ENCODE measurements around the gene SGMS1.
"Not testable (repeated sequence)": the region's sequence is repeated elsewhere in the genome, so short reads cannot be mapped to it uniquely, and the experiment has no call there.

Gene SGMS1

GRCh38 chr10:50540069-50540825 lies 83.5 kb downstream of the SGMS1 start:
- no peak overlapping the region for H3K4me2 ChIP-seq (ENCODE audit: low read depth, low read length, poor library complexity, severe bottlenecking)
- no peak overlapping the region for H3K27ac ChIP-seq (ENCODE audit: low read depth, low read length)
- TF ChIP-seq CTCF (IDR thresholded peaks at IDR 0.05; ENCODE audit: insufficient read depth, low read length, poor library complexity, severe bottlenecking), result no peak
- TF ChIP-seq EZH2phosphoT487 (conservative IDR thresholded peaks at IDR 0.05; ENCODE audit: low read length), result no peak
- no peaks in the 10 kb centered on the region for H3K36me3 ChIP-seq (ENCODE audit: low read length)
- H3K9ac ChIP-seq (ENCODE audit: low read length), result no peak overlapping the region
- no peaks in the 10 kb centered on the region for H3F3A ChIP-seq (ENCODE audit: insufficient read depth)
- no peaks in the 10 kb centered on the region for H3K9me2 ChIP-seq (replicated peaks; ENCODE audit: insufficient read depth, low read length)
- H3K27me3 ChIP-seq (ENCODE audit: low read length), result no peaks in the 10 kb centered on the region
- no peak overlapping the region for H2AFZ ChIP-seq (ENCODE audit: low read depth, low read length, severe bottlenecking)
- no peaks in the 10 kb centered on the region for H3K9me3 ChIP-seq (ENCODE audit: insufficient read depth, low read length)
- H3K4me3 ChIP-seq (ENCODE audit: insufficient read depth, low read length, poor library complexity, severe bottlenecking), result no peak overlapping the region
- no peaks in the 10 kb centered on the region; the same call in 1 of the 2 replicates for H3K79me2 ChIP-seq (ENCODE audit: insufficient read depth, low read length)
- H4K20me1 ChIP-seq (ENCODE audit: low read depth, low read length), result 0 out of 2 replicates have a peak, but pooled peaks cover 4% of the 10 kb centered on the region

- H3F3A ChIP-seq (ENCODE audit: insufficient read depth), result no peaks in the 10 kb centered on the region
- H3K9me2 ChIP-seq (replicated peaks; ENCODE audit: insufficient read depth, low read length), result no peaks in the 10 kb centered on the region
- no peaks in the 10 kb centered on the region for H3K36me3 ChIP-seq (ENCODE audit: low read length)
- H3K4me2 ChIP-seq (ENCODE audit: low read depth, low read length, poor library complexity, severe bottlenecking), result no peak overlapping the region
- H2AFZ ChIP-seq (ENCODE audit: low read depth, low read length, severe bottlenecking), result no peak overlapping the region
- no peaks in the 10 kb centered on the region for H3K27me3 ChIP-seq (ENCODE audit: low read length)
- H3K9ac ChIP-seq (ENCODE audit: low read length), result no peak overlapping the region
- no peaks in the 10 kb centered on the region for H3K9me3 ChIP-seq (ENCODE audit: insufficient read depth, low read length)
- H3K27ac ChIP-seq (ENCODE audit: low read depth, low read length), result no peak overlapping the region
- H3K79me2 ChIP-seq (ENCODE audit: insufficient read depth, low read length), result no peaks in the 10 kb centered on the region; the same call in 1 of the 2 replicates
- H3K4me3 ChIP-seq (ENCODE audit: insufficient read depth, low read length, poor library complexity, severe bottlenecking), result no peak overlapping the region
- no peaks in the 10 kb centered on the region for H4K20me1 ChIP-seq (ENCODE audit: low read depth, low read length)
- no peak for TF ChIP-seq EZH2phosphoT487 (conservative IDR thresholded peaks at IDR 0.05; ENCODE audit: low read length)
- TF ChIP-seq CTCF (IDR thresholded peaks at IDR 0.05; ENCODE audit: insufficient read depth, low read length, poor library complexity, severe bottlenecking), result no peak
Observed at GRCh38 chr10:50538555-50539398, 85.0 kb downstream of the SGMS1 start.

GRCh38 chr10:50536617-50537240 lies 87.0 kb downstream of the SGMS1 start:
- H3K27ac ChIP-seq (ENCODE audit: low read depth, low read length), result no peak overlapping the region
- H3K36me3 ChIP-seq (ENCODE audit: low read length), result no peaks in the 10 kb centered on the region
- H3K79me2 ChIP-seq (ENCODE audit: insufficient read depth, low read length), result no peaks in the 10 kb centered on the region

GRCh38 chr10:50534748-50535376 lies 88.9 kb downstream of the SGMS1 start:
- not testable (repeated sequence) for H3K27me3 ChIP-seq (ENCODE audit: low read length); H2AFZ ChIP-seq (ENCODE audit: low read depth, low read length, severe bottlenecking); H3K4me2 ChIP-seq (ENCODE audit: low read depth, low read length, poor library complexity, severe bottlenecking); H3K9me2 ChIP-seq (replicated peaks; ENCODE audit: insufficient read depth, low read length); H3K4me3 ChIP-seq (ENCODE audit: insufficient read depth, low read length, poor library complexity, severe bottlenecking); H3K79me2 ChIP-seq (ENCODE audit: insufficient read depth, low read length); H3F3A ChIP-seq (ENCODE audit: insufficient read depth); H3K9ac ChIP-seq (ENCODE audit: low read length); H3K27ac ChIP-seq (ENCODE audit: low read depth, low read length); H3K9me3 ChIP-seq (ENCODE audit: insufficient read depth, low read length); H4K20me1 ChIP-seq (ENCODE audit: low read depth, low read length); H3K36me3 ChIP-seq (ENCODE audit: low read length)

More at GRCh38 chr10:50536617-50537240, 87.0 kb downstream of the SGMS1 start:
- H2AFZ ChIP-seq (ENCODE audit: low read depth, low read length, severe bottlenecking), result no peak overlapping the region
- no peaks in the 10 kb centered on the region for H4K20me1 ChIP-seq (ENCODE audit: low read depth, low read length)
- H3K9me2 ChIP-seq (replicated peaks; ENCODE audit: insufficient read depth, low read length), result no peaks in the 10 kb centered on the region
- no peaks in the 10 kb centered on the region for H3F3A ChIP-seq (ENCODE audit: insufficient read depth)
- H3K4me3 ChIP-seq (ENCODE audit: insufficient read depth, low read length, poor library complexity, severe bottlenecking), result no peak overlapping the region
- H3K9me3 ChIP-seq (ENCODE audit: insufficient read depth, low read length), result no peaks in the 10 kb centered on the region
- H3K4me2 ChIP-seq (ENCODE audit: low read depth, low read length, poor library complexity, severe bottlenecking), result no peak overlapping the region
- H3K9ac ChIP-seq (ENCODE audit: low read length), result no peak overlapping the region
- TF ChIP-seq EZH2phosphoT487 (conservative IDR thresholded peaks at IDR 0.05; ENCODE audit: low read length) (no peak), CTCF (IDR thresholded peaks at IDR 0.05; ENCODE audit: insufficient read depth, low read length, poor library complexity, severe bottlenecking) (no peak)
- H3K27me3 ChIP-seq (ENCODE audit: low read length), result no peaks in the 10 kb centered on the region
